Activated CD8-positive, alpha-beta memory T cell treated with anti-CD3 and anti-CD28 coated beads, Interleukin-2, amount 10 ng/mL, durations not matched to agents 7 days and 5 days (primary cell): ENCODE measurements around the gene VPS8. TPM values are rescaled to one million over a fixed set of nuclear protein-coding genes. Genes with fewer than 3 reads are reported as not detected.
"Not testable (repeated sequence)": the region's sequence is repeated elsewhere in the genome, so short reads cannot be mapped to it uniquely, and the experiment has no call there.

Experiments used
- ATAC-seq: fragments of 150-1000 bp; cut with Tn5 transposase; one replicate; pipeline ENCODE4 v1.10.0; 2021; ENCODE audit warnings: moderate library complexity
- CTCF ChIA-PET: fragments of 350-600 bp; sonication (Branson Sonifier 250); formaldehyde crosslinking; loops from one replicate; lab custom pipeline; 2021; ENCODE audit warnings: antibody characterized with exemption; lab: Charles Lee
- DNase-seq: peaks from one replicate; pipeline ENCODE4 v3.0.0-alpha.2; 2020
- H3K27ac Mint-ChIP-seq: one replicate; pipeline ENCODE4 v1.8.0; 2021; ENCODE audit warnings: mild to moderate bottlenecking, mixed read lengths
- H3K27me3 Mint-ChIP-seq: one replicate; pipeline ENCODE4 v1.8.0; 2021; ENCODE audit warnings: mixed read lengths
- H3K36me3 Mint-ChIP-seq: one replicate; pipeline ENCODE4 v1.8.0; 2021; ENCODE audit warnings: mild to moderate bottlenecking, mixed read lengths
- H3K4me1 Mint-ChIP-seq: one replicate; pipeline ENCODE4 v1.8.0; 2021; ENCODE audit warnings: mixed read lengths
- H3K4me3 Mint-ChIP-seq: one replicate; pipeline ENCODE4 v1.8.0; 2021; ENCODE audit warnings: mild to moderate bottlenecking, moderate library complexity, mixed read lengths
- H3K9me3 Mint-ChIP-seq: one replicate; pipeline ENCODE4 v1.8.0; 2022; ENCODE audit warnings: low read depth, mixed read lengths
- total RNA-seq, 2 experiments: library from RNA; stranded (reverse); gene quantifications; one replicate each; pipeline ENCODE4 v1.2.3, GENCODE V29; 2021

Gene VPS8
- total RNA-seq, 2 experiments from 2014 or later: 43.2 to 71.7 TPM

DNA sequence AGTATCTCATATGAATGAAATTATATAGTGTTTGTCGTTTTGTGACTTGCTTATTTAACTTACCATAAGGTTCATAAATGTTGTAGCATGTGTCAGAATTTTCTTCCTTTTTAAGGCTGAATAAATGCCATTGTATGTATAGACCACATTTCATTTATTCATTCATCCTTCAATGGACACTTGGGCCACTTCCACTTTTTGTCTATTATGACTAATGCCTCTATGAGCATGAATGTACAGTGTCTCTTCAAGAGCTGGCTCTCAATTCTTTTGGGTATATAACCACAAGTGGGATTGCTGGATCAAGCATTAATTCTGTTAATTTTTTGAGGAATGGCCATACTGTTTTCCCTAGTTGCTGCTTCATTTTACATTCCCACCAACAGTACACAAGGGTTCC is 156.1 kb downstream of the VPS8 start:
- H3K36me3 Mint-ChIP-seq: peaks cover 43% of the 10 kb centered on the region
- H3K4me3 Mint-ChIP-seq: no peak overlapping the region
- no peak for ATAC-seq
- H3K27ac Mint-ChIP-seq: no peak overlapping the region
- H3K9me3 Mint-ChIP-seq: no peaks in the 10 kb centered on the region
- CTCF ChIA-PET: no interaction called here
- DNase-seq: no peak
- H3K27me3 Mint-ChIP-seq: no peaks in the 10 kb centered on the region
- H3K4me1 Mint-ChIP-seq: peaks cover 11% of the 10 kb centered on the region

DNA sequence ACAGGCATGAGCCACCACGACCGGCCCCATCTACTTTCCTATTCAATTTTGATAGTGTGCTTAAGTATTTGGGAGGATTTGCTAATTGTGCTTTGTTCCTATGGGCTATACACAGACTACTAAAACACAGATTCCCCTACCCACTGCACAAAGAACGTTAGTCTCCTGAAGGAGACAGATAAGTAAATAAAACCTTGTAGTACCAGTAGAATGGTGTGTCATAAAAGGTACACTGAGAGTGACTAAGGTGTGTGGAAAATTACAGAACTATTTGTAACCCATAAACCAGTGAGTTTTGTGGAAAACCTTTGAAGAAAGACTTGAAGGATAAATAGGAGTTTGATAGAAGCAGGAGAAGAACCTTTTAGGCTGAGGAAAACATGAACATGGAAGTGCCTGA is 158.2 kb downstream of the VPS8 start:
- Mint-ChIP-seq H3K4me1 (peaks cover 11% of the 10 kb centered on the region), H3K4me3 (no peak overlapping the region), H3K27me3 (no peaks in the 10 kb centered on the region), H3K27ac (no peak overlapping the region), H3K36me3 (peaks cover 56% of the 10 kb centered on the region), H3K9me3 (peaks cover 4% of the 10 kb centered on the region)
- no peak for DNase-seq
- ATAC-seq: no peak
- CTCF ChIA-PET: no interaction called here

DNA sequence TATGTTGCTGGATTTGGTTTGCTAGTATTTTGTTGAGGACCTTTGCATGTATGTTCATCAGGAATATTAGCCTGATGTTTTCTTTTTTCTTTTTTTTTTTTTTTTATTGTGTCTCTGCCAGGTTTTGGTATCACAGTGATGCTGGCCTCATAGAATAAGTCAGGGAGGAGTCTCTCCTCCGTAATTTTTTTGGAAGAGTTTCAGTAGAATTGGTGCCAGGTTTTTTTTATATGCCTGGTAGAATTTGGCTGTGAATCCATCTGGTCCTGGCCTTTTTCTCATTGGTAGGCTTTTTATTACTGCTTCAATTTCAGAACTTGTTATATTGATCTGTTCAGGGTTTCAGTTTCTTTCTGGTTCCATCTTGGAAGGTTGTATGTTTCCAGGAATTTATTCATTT is 165.8 kb downstream of the VPS8 start:
- DNase-seq: no peak
- Mint-ChIP-seq H3K36me3 (peaks cover 54% of the 10 kb centered on the region), H3K9me3 (peaks cover 11% of the 10 kb centered on the region), H3K27ac (no peak overlapping the region), H3K4me3 (no peak overlapping the region), H3K4me1 (no peaks in the 10 kb centered on the region), H3K27me3 (no peaks in the 10 kb centered on the region)
- ATAC-seq: no peak
- CTCF ChIA-PET: no interaction called here

DNA sequence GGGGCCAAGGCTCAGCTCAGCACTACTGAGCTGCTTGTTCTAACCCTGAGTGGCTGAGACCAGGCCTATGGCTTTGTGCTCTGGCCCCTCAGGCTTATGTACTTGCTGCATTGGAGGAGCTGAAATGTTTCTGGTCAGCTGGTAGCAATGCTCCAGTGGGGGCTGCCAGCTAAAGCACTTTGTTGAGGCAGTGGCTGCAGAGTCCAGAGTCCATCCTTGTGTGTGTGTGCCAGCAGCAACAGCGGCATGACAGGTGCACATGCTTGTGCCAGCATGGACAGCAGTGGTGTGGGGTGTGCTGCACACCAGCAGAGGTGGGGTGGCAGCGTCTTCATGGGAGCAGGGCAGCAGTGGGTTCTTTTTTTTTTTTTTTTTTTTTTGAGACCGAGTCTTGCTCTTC is 169.1 kb downstream of the VPS8 start:
- no peaks in the 10 kb centered on the region for H3K4me1 Mint-ChIP-seq
- ATAC-seq: no peak
- H3K9me3 Mint-ChIP-seq: peaks cover 2% of the 10 kb centered on the region
- CTCF ChIA-PET: no interaction called here
- H3K4me3 Mint-ChIP-seq: no peak overlapping the region
- no peak overlapping the region for H3K27ac Mint-ChIP-seq
- peaks cover 40% of the 10 kb centered on the region for H3K36me3 Mint-ChIP-seq
- H3K27me3 Mint-ChIP-seq: no peaks in the 10 kb centered on the region
- DNase-seq: no peak

DNA sequence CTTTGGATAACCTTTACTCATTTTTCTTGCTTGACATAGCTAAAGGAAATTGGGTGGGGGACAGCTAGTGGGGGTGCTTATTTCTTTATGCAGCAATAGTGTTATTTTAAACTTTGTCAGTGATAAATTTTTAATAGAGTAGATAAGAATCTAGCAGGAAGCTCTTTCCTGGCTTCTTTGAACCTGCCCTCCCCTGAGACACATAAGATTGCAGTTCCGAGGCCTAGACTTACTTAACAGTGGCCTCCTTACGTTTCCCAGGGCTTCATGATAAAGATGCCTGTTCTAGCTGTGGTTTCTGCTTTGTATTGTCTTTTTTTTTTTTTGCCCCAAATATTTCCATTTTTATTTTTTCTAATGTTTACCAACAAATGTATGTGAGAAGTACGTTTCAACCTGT is 170.1 kb downstream of the VPS8 start:
- no peaks in the 10 kb centered on the region for H3K4me1 Mint-ChIP-seq
- CTCF ChIA-PET: no interaction called here
- no peak overlapping the region for H3K4me3 Mint-ChIP-seq
- peaks cover 33% of the 10 kb centered on the region for H3K36me3 Mint-ChIP-seq
- DNase-seq: no peak
- no peak overlapping the region for H3K27ac Mint-ChIP-seq
- peaks cover under 1% of the 10 kb centered on the region for H3K9me3 Mint-ChIP-seq
- no peak for ATAC-seq
- no peaks in the 10 kb centered on the region for H3K27me3 Mint-ChIP-seq

DNA sequence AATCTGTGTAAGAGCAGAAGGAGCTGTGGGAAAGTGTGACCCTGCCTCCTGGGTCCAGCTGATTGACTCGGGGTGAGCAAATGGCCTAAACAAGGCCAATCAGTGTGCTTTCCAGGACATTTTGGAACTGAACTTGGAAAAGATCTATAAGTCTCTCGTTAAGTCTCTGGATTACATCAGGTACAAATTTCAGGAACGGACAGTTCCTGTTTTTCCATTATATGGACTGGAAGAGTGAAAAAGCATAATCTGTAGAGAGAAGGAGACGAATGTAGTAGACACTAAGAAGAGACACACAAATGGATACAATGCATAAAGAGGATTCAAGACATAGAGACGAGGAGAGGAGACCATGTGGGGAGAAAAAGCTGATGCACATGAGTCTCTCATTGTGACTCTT is 173.6 kb downstream of the VPS8 start:
- Mint-ChIP-seq H3K36me3 (peaks cover 23% of the 10 kb centered on the region), H3K27ac (no peak overlapping the region), H3K4me1 (no peaks in the 10 kb centered on the region), H3K9me3 (no peaks in the 10 kb centered on the region), H3K4me3 (no peak overlapping the region), H3K27me3 (no peaks in the 10 kb centered on the region)
- CTCF ChIA-PET: no interaction called here
- no peak for DNase-seq
- ATAC-seq: no peak

DNA sequence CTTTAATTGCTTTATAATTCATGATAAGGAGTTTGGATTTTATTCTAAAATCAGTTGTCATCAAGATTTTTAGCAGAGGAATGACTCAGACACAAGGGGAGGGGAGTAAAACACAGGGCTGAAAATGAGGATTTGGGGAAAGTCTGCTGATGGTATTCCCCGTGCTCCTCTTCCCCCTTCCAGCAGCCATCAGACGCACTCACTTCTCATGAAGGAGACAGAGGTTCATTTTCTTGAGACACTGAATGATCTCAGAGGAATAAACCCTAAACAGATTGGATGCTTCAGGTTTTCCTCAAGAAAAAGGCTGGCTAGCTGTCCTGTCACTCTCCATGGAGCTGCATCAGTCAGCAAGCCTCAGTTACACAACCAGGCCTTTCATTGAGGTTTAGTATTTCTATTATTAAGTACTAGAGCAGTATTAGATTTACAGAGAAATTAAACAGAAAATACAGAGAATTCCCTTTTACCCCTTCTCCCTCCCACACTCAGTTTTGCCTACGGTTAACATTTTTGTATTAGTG is 174.5 kb downstream of the VPS8 start:
- Mint-ChIP-seq H3K4me1 (no peaks in the 10 kb centered on the region), H3K4me3 (no peak overlapping the region), H3K9me3 (no peaks in the 10 kb centered on the region), H3K36me3 (peaks cover 25% of the 10 kb centered on the region), H3K27me3 (no peaks in the 10 kb centered on the region), H3K27ac (no peak overlapping the region)
- ATAC-seq: no peak
- no peak for DNase-seq
- CTCF ChIA-PET: interaction anchor here (0.6 kb wide), 1 partner anchor 45 kb away, joined by 3 read pairs; no protein-coding TSS in a partner anchor

DNA sequence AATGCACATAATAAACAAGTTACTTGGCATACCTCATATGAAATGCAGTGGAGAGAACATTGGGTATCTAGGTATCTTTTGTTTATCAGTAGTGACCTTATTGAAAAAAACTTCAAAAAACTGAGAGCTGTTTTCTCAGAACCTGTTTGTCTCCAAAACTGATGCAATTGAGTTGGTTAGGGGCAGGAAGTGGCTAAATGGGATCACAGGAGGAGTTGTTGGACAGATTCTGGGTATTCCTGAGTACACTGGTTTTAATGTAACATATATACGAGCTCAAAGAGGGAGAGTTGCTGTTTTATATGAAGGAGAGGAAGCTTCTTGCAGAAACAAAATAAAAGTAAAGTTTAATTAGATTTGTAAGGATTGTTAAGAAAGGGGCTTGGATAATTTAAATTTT is 181.4 kb downstream of the VPS8 start:
- no peaks in the 10 kb centered on the region for H3K27me3 Mint-ChIP-seq
- no peak for ATAC-seq
- CTCF ChIA-PET: no interaction called here
- peak overlapping the region; percentile 55 for H3K27ac Mint-ChIP-seq
- no peak for DNase-seq
- H3K36me3 Mint-ChIP-seq: peaks cover 16% of the 10 kb centered on the region
- H3K9me3 Mint-ChIP-seq: no peaks in the 10 kb centered on the region
- H3K4me1 Mint-ChIP-seq: peaks cover 7% of the 10 kb centered on the region
- H3K4me3 Mint-ChIP-seq: no peak overlapping the region

DNA sequence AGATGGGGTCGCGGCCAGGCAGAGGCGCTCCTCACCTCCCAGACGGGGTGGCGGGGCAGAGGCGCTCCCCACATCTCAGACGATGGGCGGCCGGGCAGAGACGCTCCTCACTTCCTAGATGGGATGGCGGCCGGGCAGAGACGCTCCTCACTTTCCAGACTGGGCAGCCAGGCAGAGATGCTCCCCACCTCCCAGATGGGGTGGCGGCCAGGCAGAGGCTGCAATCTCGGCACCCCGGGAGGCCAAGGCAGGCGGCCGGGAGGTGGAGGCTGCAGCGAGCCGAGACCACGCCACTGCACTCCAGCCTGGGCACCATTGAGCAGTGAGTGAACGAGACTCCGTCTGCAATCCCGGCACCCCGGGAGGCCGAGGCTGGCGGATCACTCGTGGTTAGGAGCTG is 191.9 kb downstream of the VPS8 start:
- H3K4me1 Mint-ChIP-seq: not testable (repeated sequence)

DNA sequence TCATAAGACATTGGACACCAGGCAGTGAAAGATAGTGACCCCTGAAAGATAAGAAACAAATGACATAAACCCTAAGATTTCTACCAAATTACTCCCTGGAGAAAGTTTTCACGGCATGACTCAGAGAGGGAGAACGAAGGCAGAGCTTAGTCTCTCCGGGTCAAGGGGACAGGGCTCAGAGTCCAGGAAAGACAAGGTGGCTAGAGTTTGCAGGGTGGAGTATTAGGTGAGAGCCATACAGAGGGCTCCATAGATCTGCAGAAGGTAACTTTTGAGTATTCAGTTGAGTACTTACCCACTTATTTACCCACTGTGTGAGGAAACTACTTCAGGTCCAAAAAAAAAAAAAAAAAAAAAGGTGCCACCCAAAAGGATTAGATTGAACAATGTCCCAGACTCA is 197.7 kb downstream of the VPS8 start:
- Mint-ChIP-seq H3K4me1 (no peaks in the 10 kb centered on the region), H3K4me3 (no peak overlapping the region), H3K9me3 (peaks cover 16% of the 10 kb centered on the region), H3K27ac (no peak overlapping the region), H3K27me3 (no peaks in the 10 kb centered on the region), H3K36me3 (peaks cover 63% of the 10 kb centered on the region)
- no peak for DNase-seq
- ATAC-seq: no peak
- CTCF ChIA-PET: no interaction called here

More for the DNA sequence above, 191.9 kb downstream of the VPS8 start:
- DNase-seq, H3K27me3 Mint-ChIP-seq, H3K27ac Mint-ChIP-seq, CTCF ChIA-PET, ATAC-seq, H3K4me3 Mint-ChIP-seq, H3K9me3 Mint-ChIP-seq: not testable (repeated sequence)
- peaks cover 70% of the 10 kb centered on the region for H3K36me3 Mint-ChIP-seq

DNA sequence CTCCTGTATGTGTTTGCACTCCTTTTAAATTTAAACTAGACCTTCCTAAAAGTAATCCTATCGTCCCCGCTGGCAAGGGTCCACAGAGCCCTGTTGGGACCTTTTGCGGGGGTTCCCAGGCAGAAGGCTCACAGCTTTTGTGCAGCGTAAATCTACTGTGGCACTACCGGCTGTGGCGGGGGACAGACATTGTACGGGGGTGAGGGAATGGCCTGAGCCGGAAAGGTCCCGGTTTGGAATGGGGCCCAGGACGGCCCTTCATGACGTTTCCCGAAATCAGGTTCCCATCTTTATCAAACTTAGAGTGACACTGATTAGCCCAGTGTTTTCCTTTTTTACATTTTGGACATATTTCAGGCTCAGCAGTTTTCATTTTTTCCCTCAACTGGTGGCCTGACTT is 205.6 kb downstream of the VPS8 start:
- H3K4me3 Mint-ChIP-seq, DNase-seq, H3K27me3 Mint-ChIP-seq, H3K27ac Mint-ChIP-seq, H3K4me1 Mint-ChIP-seq, ATAC-seq, CTCF ChIA-PET, H3K9me3 Mint-ChIP-seq: not testable (repeated sequence)
- H3K36me3 Mint-ChIP-seq: peaks cover 44% of the 10 kb centered on the region

DNA sequence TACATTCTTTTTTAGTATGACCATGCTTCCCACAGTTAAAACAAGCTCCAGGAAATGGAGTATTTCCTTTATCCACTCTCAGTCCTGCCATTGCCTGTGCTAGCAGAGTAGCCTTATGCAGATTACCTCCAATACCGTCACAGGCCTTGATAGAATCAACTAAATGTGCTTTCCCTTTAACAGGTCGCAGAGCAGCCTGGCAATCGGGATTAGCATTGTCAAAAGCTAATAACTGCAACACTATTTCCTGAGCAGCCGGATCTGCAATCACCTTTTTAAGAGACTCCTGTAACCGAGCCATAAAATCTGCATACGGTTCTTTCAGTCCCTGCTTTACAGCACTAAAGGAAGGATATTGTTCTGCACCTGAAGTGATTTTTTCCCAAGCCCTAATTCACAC is 206.0 kb downstream of the VPS8 start:
- H3K9me3 Mint-ChIP-seq, H3K27me3 Mint-ChIP-seq, H3K4me1 Mint-ChIP-seq, DNase-seq, ATAC-seq, H3K27ac Mint-ChIP-seq, CTCF ChIA-PET, H3K4me3 Mint-ChIP-seq: not testable (repeated sequence)
- peaks cover 44% of the 10 kb centered on the region for H3K36me3 Mint-ChIP-seq

DNA sequence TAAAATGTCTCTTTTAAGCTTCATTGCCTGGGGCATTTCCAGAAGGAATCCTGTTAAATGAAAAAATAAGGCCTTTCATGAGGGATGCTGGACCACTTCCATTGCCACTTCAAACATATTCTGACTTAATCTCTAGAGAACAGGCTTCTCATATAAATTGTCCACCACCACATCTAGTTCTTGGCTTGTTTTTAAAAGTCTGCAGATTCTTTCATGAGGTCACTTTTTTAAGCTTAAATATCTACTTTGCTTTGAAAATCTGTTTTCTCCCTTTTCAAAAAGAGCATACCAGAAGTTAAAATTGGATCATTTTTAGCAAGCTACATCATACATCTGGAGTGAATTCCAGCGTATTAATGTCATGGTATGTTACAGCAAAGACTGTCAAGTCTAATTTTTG is 209.3 kb downstream of the VPS8 start:
- Mint-ChIP-seq H3K27me3 (no peaks in the 10 kb centered on the region), H3K27ac (no peak overlapping the region), H3K4me1 (peaks cover 2% of the 10 kb centered on the region), H3K9me3 (peaks cover 2% of the 10 kb centered on the region), H3K36me3 (peaks cover 33% of the 10 kb centered on the region), H3K4me3 (no peak overlapping the region)
- ATAC-seq (no peak), DNase-seq (no peak)
- CTCF ChIA-PET: interaction anchor here (0.6 to 1.2 kb wide), 2 partner anchors 9 to 10 kb away, joined by 3 to 4 read pairs; no protein-coding TSS in a partner anchor

DNA sequence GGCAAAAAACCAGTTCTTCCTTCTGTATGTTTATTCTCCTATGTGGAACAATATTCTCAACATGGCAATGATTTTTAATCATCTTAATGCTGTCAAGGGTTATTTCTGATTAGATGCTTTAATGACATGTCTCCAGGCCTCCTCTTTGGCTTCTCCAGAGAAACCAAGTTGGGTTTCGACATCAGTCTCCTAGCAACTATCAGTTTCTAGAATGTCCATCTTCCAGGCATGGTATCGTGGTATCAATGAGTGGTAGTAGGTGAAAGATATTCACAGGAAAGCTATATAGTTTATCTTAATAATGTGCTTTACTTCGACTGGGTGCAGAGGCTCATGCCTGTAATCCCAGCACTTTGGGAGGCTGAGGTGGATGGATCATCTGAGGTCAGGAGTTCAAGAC is 212.4 kb downstream of the VPS8 start:
- ATAC-seq (no peak), DNase-seq (no peak)
- peaks cover 1% of the 10 kb centered on the region for H3K9me3 Mint-ChIP-seq
- no peak overlapping the region for H3K27ac Mint-ChIP-seq
- peaks cover 23% of the 10 kb centered on the region for H3K36me3 Mint-ChIP-seq
- H3K27me3 Mint-ChIP-seq: no peaks in the 10 kb centered on the region
- peaks cover 2% of the 10 kb centered on the region for H3K4me1 Mint-ChIP-seq
- CTCF ChIA-PET: no interaction called here
- H3K4me3 Mint-ChIP-seq: no peak overlapping the region

DNA sequence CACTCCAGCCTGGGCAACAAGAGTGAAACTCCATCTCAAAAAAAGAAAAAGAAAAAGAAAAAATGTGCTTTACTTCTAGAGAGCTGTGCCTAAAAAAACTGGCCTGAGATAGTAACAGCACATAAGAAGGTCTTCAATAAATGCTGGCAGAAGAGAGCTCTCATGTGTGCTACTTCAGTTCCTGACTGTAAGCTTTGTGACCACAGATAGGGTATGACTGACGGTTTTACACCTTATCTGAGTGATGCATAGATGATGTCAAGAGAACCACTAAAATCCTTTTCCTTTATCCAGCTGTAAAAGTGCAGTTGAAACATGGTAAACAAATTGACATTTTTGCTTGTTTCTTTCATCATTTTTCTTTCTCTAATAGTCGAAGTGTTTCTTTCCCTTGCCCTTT is 213.0 kb downstream of the VPS8 start:
- ATAC-seq (no peak), DNase-seq (no peak)
- H3K36me3 Mint-ChIP-seq: peaks cover 21% of the 10 kb centered on the region
- H3K9me3 Mint-ChIP-seq: no peaks in the 10 kb centered on the region
- CTCF ChIA-PET: no interaction called here
- no peaks in the 10 kb centered on the region for H3K27me3 Mint-ChIP-seq
- H3K27ac Mint-ChIP-seq: no peak overlapping the region
- no peak overlapping the region for H3K4me3 Mint-ChIP-seq
- H3K4me1 Mint-ChIP-seq: peaks cover 2% of the 10 kb centered on the region
